AG04450 (cell line): ENCODE measurements around the gene CACNB2. TPM values are rescaled to one million over a fixed set of nuclear protein-coding genes. Genes with fewer than 3 reads are reported as not detected.

ENCODE experiments used
- CTCF ChIA-PET: fragments of 300-600, 350-600 bp; formaldehyde crosslinking; extraction: SDS; loops from one replicate; lab custom pipeline; 2022; ENCODE audit warnings: antibody characterized with exemption, inconsistent platforms; lab: Charles Lee
- POLR2A ChIA-PET: fragments of 350-600 bp; formaldehyde crosslinking; extraction: SDS; loops from one replicate; lab custom pipeline; 2021; ENCODE audit warnings: antibody characterized with exemption, inconsistent platforms; lab: Yijun Ruan, JAX
- DNase-seq: peaks from one replicate; pipeline ENCODE4 v3.0.0-alpha.2; 2011; ENCODE audit warnings: low read depth, low spot score
- H3K27ac ChIP-seq: one replicate; pipeline ENCODE4 v1.5.1; 2012; ENCODE audit warnings: low read depth, low read length, control low read depth
- H3K27me3 ChIP-seq: one replicate; pipeline ENCODE4 v1.6.0; 2012; ENCODE audit warnings: low read length; ENCODE audit not compliant: control insufficient read depth, insufficient read depth
- H3K4me3 ChIP-seq: 2 replicates; pipeline ENCODE4 v1.5.1; 2011; ENCODE audit warnings: mild to moderate bottlenecking, low read depth, low read length, control low read depth
- H3K9me3 ChIP-seq: 2 replicates; pipeline ENCODE4 v1.5.1; 2012; ENCODE audit warnings: low read length; ENCODE audit not compliant: control insufficient read depth, insufficient read depth
- CTCF ChIP-seq: IDR thresholded peaks from 2 replicates; pipeline ENCODE4 v1.5.1; 2011; ENCODE audit warnings: low read depth, low read length, control low read depth, inconsistent platforms
- polyA plus RNA-seq: library from polyadenylated mRNA; depleted of rRNA; stranded (reverse); fragments of >200 nt; gene quantifications from 2 replicates; pipeline ENCODE4 v1.2.3, GENCODE V29; 2011

The CACNB2 gene
- polyA plus RNA-seq, 1 experiment = 0.76 TPM

DNA sequence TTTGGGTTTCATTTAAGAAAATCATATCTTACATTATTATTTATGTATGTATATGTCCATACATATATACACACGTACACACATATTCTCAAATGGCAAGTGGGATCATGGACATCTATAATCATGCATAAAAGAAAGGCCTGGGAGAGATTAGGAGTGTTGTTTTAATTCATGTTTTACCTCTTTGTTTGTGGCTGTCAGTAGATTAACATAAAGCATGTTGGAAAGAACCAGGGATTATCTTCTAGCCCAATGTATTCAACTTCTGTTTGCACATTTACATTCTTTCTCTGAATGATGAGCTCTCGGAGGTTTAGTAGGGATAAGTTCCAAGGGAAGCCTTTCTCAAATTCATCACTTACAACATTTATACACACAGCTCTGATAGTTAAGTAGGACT lies 319.8 kb downstream of the CACNB2 start:
- no peaks in the 10 kb centered on the region for H3K9me3 ChIP-seq
- ChIA-PET CTCF (no interaction called here), POLR2A (interaction anchor here (0.6 kb wide), 1 partner anchor 162 kb away, joined by 3 read pairs; no protein-coding TSS in a partner anchor)
- H3K27ac ChIP-seq = no peak overlapping the region
- TF ChIP-seq CTCF = no peak
- no peaks in the 10 kb centered on the region for H3K27me3 ChIP-seq
- no peak overlapping the region for H3K4me3 ChIP-seq
- no peak for DNase-seq

DNA sequence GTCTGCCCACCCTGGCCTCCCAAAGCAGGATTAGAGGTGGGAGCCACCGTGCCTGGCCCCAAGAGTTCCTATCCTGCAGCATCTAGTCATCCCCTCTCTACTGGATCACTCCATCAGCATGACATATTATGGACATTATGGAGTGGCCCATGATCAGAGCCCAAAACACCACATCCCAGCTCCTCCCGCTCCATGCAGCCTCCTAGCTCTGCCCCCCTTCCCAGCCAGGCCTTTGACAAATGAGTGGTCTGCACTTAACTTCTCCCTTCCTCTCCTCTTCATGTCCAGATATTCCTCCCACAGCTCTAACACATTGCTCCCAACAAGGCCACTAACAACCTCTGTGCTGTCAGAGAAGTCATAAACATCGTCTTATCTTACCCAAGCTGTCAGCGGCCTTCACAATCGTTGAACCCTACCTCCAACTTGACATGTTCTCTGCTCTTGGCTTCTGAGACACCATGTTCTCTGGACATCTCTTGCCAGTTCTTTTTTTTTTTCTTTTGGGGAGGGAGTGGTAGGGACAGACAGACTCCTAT lies 323.5 kb downstream of the CACNB2 start:
- ChIA-PET POLR2A (no interaction called here), CTCF (no interaction called here)
- TF ChIP-seq CTCF = no peak
- H3K27ac ChIP-seq = no peak overlapping the region
- DNase-seq = no peak
- no peaks in the 10 kb centered on the region for H3K9me3 ChIP-seq
- H3K27me3 ChIP-seq = no peaks in the 10 kb centered on the region
- no peak overlapping the region for H3K4me3 ChIP-seq

DNA sequence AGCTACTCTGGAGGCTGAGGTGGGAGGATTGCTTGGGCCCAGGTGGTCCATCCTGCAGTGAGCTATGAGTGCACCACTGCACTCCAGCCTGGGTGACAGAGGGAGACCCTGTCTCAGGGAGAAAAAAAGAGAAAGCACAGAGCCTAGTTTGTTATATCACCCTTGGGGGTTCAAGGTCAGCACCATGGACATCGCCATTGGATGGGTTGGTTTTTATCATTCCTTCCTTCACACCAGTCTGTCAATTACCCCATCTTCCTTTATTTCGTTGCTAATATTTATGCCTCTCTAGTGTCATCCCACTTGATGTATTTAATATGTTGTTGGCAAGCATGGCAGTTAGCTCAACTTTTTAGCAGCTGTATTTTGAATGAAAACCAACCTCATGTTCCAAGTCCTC lies 328.9 kb downstream of the CACNB2 start:
- DNase-seq = no peak
- ChIA-PET CTCF (no interaction called here), POLR2A (no interaction called here)
- TF ChIP-seq CTCF = no peak
- Histone ChIP-seq H3K27me3 (no peaks in the 10 kb centered on the region), H3K27ac (no peak overlapping the region), H3K4me3 (no peak overlapping the region), H3K9me3 (no peaks in the 10 kb centered on the region)

- Histone ChIP-seq H3K27me3 (peaks cover 2% of the 10 kb centered on the region), H3K27ac (no peak overlapping the region), H3K9me3 (no peaks in the 10 kb centered on the region), H3K4me3 (no peak overlapping the region)
- TF ChIP-seq CTCF = no peak
- ChIA-PET CTCF (no interaction called here), POLR2A (no interaction called here)
- no peak for DNase-seq
Measured at GRCh38 chr10:18472977-18473376, 332.8 kb downstream of the CACNB2 start.

DNA sequence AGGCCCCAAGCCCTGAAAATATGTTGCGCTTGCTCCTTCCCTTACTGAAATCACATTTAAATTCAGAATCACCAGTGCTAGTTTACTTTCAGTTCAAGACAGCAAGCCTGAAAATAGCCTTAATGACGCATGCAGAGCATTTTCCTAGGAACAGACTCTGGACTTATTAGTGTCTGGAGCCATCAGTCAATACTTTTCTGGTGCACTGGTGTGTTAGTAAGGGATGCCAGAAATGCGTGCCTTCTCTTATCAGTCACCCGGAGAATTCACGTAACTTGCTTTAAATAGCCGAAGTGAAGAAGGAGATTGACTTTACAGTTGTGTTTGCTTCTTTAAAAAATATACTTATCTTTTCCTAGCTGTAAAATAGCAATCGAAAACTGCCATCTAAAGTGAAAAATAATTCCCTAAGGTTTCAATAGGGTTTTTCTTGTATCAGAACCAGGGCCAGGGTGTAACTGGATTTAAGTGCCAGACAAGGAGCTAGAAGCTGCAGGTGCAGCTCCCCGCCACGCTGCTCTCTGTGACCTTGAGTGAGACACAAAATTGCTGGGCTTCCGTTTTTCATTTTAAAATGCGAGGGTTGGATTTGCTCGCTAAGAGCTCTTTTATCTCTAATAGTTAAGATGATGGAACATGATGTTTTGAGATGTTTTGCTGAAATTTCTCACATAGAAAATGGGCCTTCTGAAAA lies 333.3 kb downstream of the CACNB2 start:
- Histone ChIP-seq H3K4me3 (no peak overlapping the region), H3K27me3 (peaks cover 2% of the 10 kb centered on the region), H3K9me3 (no peaks in the 10 kb centered on the region), H3K27ac (no peak overlapping the region)
- ChIA-PET POLR2A (no interaction called here), CTCF (no interaction called here)
- DNase-seq = peak; percentile 63
- TF ChIP-seq CTCF = no peak
